Measurements from ENCODE around the gene CD22. TPM values are rescaled to one million over a fixed set of nuclear protein-coding genes. Genes with fewer than 3 reads are reported as not detected.

CD22 gene
- total and polyA plus RNA-seq, 8 donors: 0.32 to 2.1 (median 0.71) TPM

- no peak overlapping the region for H3K4me3 ChIP-seq
- intact Hi-C loops (cut with DNase I): no loop called here
- FAIRE-seq: no peak
- no peak for ATAC-seq
- H3K27me3 ChIP-seq: no peaks in the 10 kb centered on the region
- no peak for DNase-seq
- no peak overlapping the region for H3K27ac ChIP-seq
- H3K9me3 ChIP-seq: no peaks in the 10 kb centered on the region
- H3K36me3 ChIP-seq: no peaks in the 10 kb centered on the region
- no peak for TF ChIP-seq CTCF (IDR thresholded peaks at IDR 0.05)
- no peaks in the 10 kb centered on the region for H3K4me1 ChIP-seq
- WGBS, 2 donors: 72 to 75% methylated on average over 25 of the region's 25 CpGs
Observed at GRCh38 chr19:35294859-35295791, 33.9 kb upstream of the CD22 start.

GRCh38 chr19:35295792-35296462, 33.1 kb upstream of the CD22 start:
- no peaks in the 10 kb centered on the region for H3K4me1 ChIP-seq
- no peaks in the 10 kb centered on the region for H3K36me3 ChIP-seq
- H3K27me3 ChIP-seq: no peaks in the 10 kb centered on the region
- ATAC-seq: no peak
- no peak overlapping the region for H3K4me3 ChIP-seq
- 66 to 71% methylated on average over 24 of the region's 24 CpGs for WGBS, 2 donors
- no peak overlapping the region for H3K27ac ChIP-seq
- TF ChIP-seq CTCF (IDR thresholded peaks at IDR 0.05): no peak
- intact Hi-C loops (cut with DNase I): no loop called here
- no peak for DNase-seq
- FAIRE-seq: no peak
- no peaks in the 10 kb centered on the region for H3K9me3 ChIP-seq

GRCh38 chr19:35296644-35297514, 32.1 kb upstream of the CD22 start:
- Histone ChIP-seq H3K27me3 (no peaks in the 10 kb centered on the region), H3K36me3 (no peaks in the 10 kb centered on the region), H3K9me3 (no peaks in the 10 kb centered on the region), H3K27ac (no peak overlapping the region), H3K4me1 (no peaks in the 10 kb centered on the region), H3K4me3 (no peak overlapping the region)
- WGBS, 2 donors: 89 to 95% methylated on average over 7 of the region's 7 CpGs
- TF ChIP-seq CTCF (IDR thresholded peaks at IDR 0.05): no peak
- DNase-seq (no peak), FAIRE-seq (no peak), ATAC-seq (no peak)
- intact Hi-C loops (cut with DNase I): no loop called here

- no peaks in the 10 kb centered on the region for H3K36me3 ChIP-seq
- no peaks in the 10 kb centered on the region for H3K4me1 ChIP-seq
- H3K9me3 ChIP-seq: no peaks in the 10 kb centered on the region
- no peaks in the 10 kb centered on the region for H3K27me3 ChIP-seq
- intact Hi-C loops (cut with DNase I): no loop called here
- DNase-seq (no peak), FAIRE-seq (no peak), ATAC-seq (no peak)
- no peak overlapping the region for H3K27ac ChIP-seq
- 91 to 92% methylated on average over 3 of the region's 3 CpGs for WGBS, 2 donors
- H3K4me3 ChIP-seq: no peak overlapping the region
- no peak for TF ChIP-seq CTCF (IDR thresholded peaks at IDR 0.05)
Observed at GRCh38 chr19:35297515-35297848, 31.5 kb upstream of the CD22 start.

Data from pancreas (tissue), 10 donors.